CD4-positive, alpha-beta T cell (primary cell): ENCODE results near the gene ZFP69. TPM values are rescaled to one million over a fixed set of nuclear protein-coding genes. Genes with fewer than 3 reads are reported as not detected.
"Not testable (repeated sequence)": the region's sequence is repeated elsewhere in the genome, so short reads cannot be mapped to it uniquely, and the experiment has no call there.

Experiments used
- ATAC-seq: fragments of 200-7000 bp; cut with Tn5 transposase; one replicate; pipeline ENCODE4 v1.10.0; 2022; ENCODE audit warnings: mild to moderate bottlenecking; ENCODE audit not compliant: poor library complexity
- CTCF ChIA-PET: fragments of 350-600 bp; sonication (Branson Sonifier 250); formaldehyde crosslinking; loops from one replicate; lab custom pipeline; 2021; ENCODE audit warnings: antibody characterized with exemption, inconsistent platforms; lab: Charles Lee
- POLR2A ChIA-PET: fragments of 350-600 bp; sonication (Branson Sonifier 250); formaldehyde crosslinking; loops from one replicate; lab custom pipeline; 2021; ENCODE audit warnings: antibody characterized with exemption, inconsistent platforms; lab: Charles Lee
- DNase-seq, 14 experiments: peaks; one replicate each; pipeline ENCODE4 v3.0.0-alpha.2; 2013 to 2020; ENCODE audit warnings: mixed read lengths in 2 of 14
- H3K27ac ChIP-seq, 2 donors: one replicate each; pipeline versions ENCODE4 v1.5.1 to v1.7.0; 2013; ENCODE audit warnings: low read length in 2 of 2, low read depth in 1 of 2, mild to moderate bottlenecking in 1 of 2
- H3K27me3 ChIP-seq, 2 experiments: 1 replicate in 1 of 2; 2 replicates in 1 of 2; pipeline versions ENCODE4 v1.6.1 to v1.7.0; 2013; ENCODE audit warnings: low read length in 2 of 2, control low read depth in 1 of 2, mild to moderate bottlenecking in 1 of 2, moderate library complexity in 1 of 2; ENCODE audit not compliant: insufficient read depth in 2 of 2, control insufficient read depth in 1 of 2
- H3K36me3 ChIP-seq: one replicate; pipeline ENCODE4 v1.6.1; 2013; ENCODE audit warnings: low read length, control low read depth; ENCODE audit not compliant: insufficient read depth
- H3K4me1 ChIP-seq: one replicate; pipeline ENCODE4 v1.6.1; 2013; ENCODE audit warnings: low read length, control low read depth; ENCODE audit not compliant: insufficient read depth
- H3K4me3 ChIP-seq: one replicate; pipeline ENCODE4 v1.5.1; 2013; ENCODE audit warnings: mild to moderate bottlenecking, low read length, moderate library complexity
- H3K9me3 ChIP-seq, 2 experiments: 1 replicate in 1 of 2; 2 replicates in 1 of 2; pipeline versions ENCODE4 v1.6.1 to v1.7.0; 2013; ENCODE audit warnings: low read length in 2 of 2, mild to moderate bottlenecking in 2 of 2, control low read depth in 1 of 2, moderate library complexity in 1 of 2; ENCODE audit not compliant: control insufficient read depth in 1 of 2, insufficient read depth in 1 of 2
- H3K27ac Mint-ChIP-seq: one replicate; pipeline ENCODE4 v1.8.0; 2020; ENCODE audit warnings: mixed read lengths
- H3K27me3 Mint-ChIP-seq: one replicate; pipeline ENCODE4 v1.8.0; 2021; ENCODE audit warnings: mixed read lengths
- H3K36me3 Mint-ChIP-seq: one replicate; pipeline ENCODE4 v1.8.0; 2021; ENCODE audit warnings: low read depth, mixed read lengths
- H3K4me1 Mint-ChIP-seq: one replicate; pipeline ENCODE4 v1.8.0; 2021; ENCODE audit warnings: low read depth, mixed read lengths
- H3K4me3 Mint-ChIP-seq: one replicate; pipeline ENCODE4 v1.8.0; 2020; ENCODE audit warnings: mild to moderate bottlenecking, mixed read lengths
- H3K9me3 Mint-ChIP-seq: one replicate; pipeline ENCODE4 v1.8.0; 2020; ENCODE audit warnings: mixed read lengths
- CTCF ChIP-seq: fragments of 200-600 bp; IDR thresholded peaks from one replicate; pipeline ENCODE4 v1.8.0; 2022; ENCODE audit warnings: antibody characterized with exemption, mild to moderate bottlenecking
- intact Hi-C, 2 experiments: fragments of 100-400 bp; cut with DNase I in 1 of 2; cut with micrococcal nuclease in 1 of 2; formaldehyde crosslinking; loops; one replicate each; pipeline versions ENCODE4 v1.15.1 to v1.9.0; 2023 to 2025; cut with DNase I, micrococcal nuclease
- total RNA-seq, 174 experiments: library from RNA in 2 of 174; stranded (reverse) in 2 of 174; gene quantifications; one replicate each; pipeline ENCODE4 v1.2.3 and lab custom pipeline; 2021 to 2026

Gene ZFP69
- total RNA-seq, 2 experiments from 2014 or later: 1.1 to 1.4 TPM

- H3K36me3 Mint-ChIP-seq: peaks cover 71% of the 10 kb centered on the region
- peak overlapping the region; percentile 88 for H3K4me3 ChIP-seq
- peak overlapping the region in 1 of 2 donors; percentile 49 for H3K27ac ChIP-seq
- H3K4me3 Mint-ChIP-seq: peak overlapping the region; percentile 93
- H3K36me3 ChIP-seq: peaks cover 20% of the 10 kb centered on the region
- DNase-seq (no peak), ATAC-seq (no peak)
- peaks cover 29% of the 10 kb centered on the region for H3K4me1 Mint-ChIP-seq
- H3K27me3 Mint-ChIP-seq: no peaks in the 10 kb centered on the region
- peak overlapping the region; percentile 86 for H3K27ac Mint-ChIP-seq
- peaks cover 11 to 45% of the 10 kb centered on the region in 2 experiments for H3K9me3 ChIP-seq
- ChIA-PET CTCF (interaction anchor here (0.9 to 1.2 kb wide), 3 partner anchors 40 to 191 kb away, joined by 3 read pairs; no protein-coding TSS in a partner anchor), POLR2A (interaction anchor here (0.5 to 2.3 kb wide), 4 partner anchors 28 to 54 kb away, joined by 3 to 13 read pairs (median 6); partner anchors contain the start of genes EXO5, ZFP69B and ZNF684)
- intact Hi-C loops: no loop called here
- H3K9me3 Mint-ChIP-seq: peaks cover 12% of the 10 kb centered on the region
- TF ChIP-seq CTCF: no peak
- no peaks in the 10 kb centered on the region for H3K27me3 ChIP-seq
- H3K4me1 ChIP-seq: peaks cover 16% of the 10 kb centered on the region
These were observed 1.2 kb downstream of the ZFP69 start for GRCh38 chr1:40478276-40478675.

- Histone ChIP-seq H3K4me1 (peaks cover 16% of the 10 kb centered on the region), H3K27ac (no peak overlapping the region), H3K4me3 (no peak overlapping the region), H3K27me3 (no peaks in the 10 kb centered on the region), H3K9me3 (peaks cover 20 to 43% of the 10 kb centered on the region in 2 experiments), H3K36me3 (peaks cover 24% of the 10 kb centered on the region)
- H3K9me3 Mint-ChIP-seq: peaks cover 6% of the 10 kb centered on the region
- DNase-seq (no peak), ATAC-seq (no peak)
- peak overlapping the region; percentile 93 for H3K4me3 Mint-ChIP-seq
- CTCF ChIA-PET: interaction anchor here (1.1 kb wide), 1 partner anchor 53 kb away, joined by 3 read pairs; no protein-coding TSS in a partner anchor
- POLR2A ChIA-PET: interaction anchor here (1.4 kb wide), 1 partner anchor 29 kb away, joined by 5 read pairs; the partner anchor contains the start of gene EXO5
- H3K27me3 Mint-ChIP-seq: no peaks in the 10 kb centered on the region
- peaks cover 29% of the 10 kb centered on the region for H3K4me1 Mint-ChIP-seq
- intact Hi-C loops: no loop called here
- H3K27ac Mint-ChIP-seq: peak overlapping the region; percentile 86
- peaks cover 75% of the 10 kb centered on the region for H3K36me3 Mint-ChIP-seq
- no peak for TF ChIP-seq CTCF
These were observed 2.1 kb downstream of the ZFP69 start for GRCh38 chr1:40479156-40479555.

- Histone ChIP-seq H3K27me3 (no peaks in the 10 kb centered on the region), H3K4me3 (no peak overlapping the region), H3K4me1 (no peaks in the 10 kb centered on the region), H3K9me3 (peaks cover 46 to 81% of the 10 kb centered on the region in 2 experiments), H3K27ac (no peak overlapping the region), H3K36me3 (peaks cover 41% of the 10 kb centered on the region)
- ATAC-seq (no peak), DNase-seq (no peak)
- CTCF ChIA-PET: no interaction called here
- no peaks in the 10 kb centered on the region for H3K4me1 Mint-ChIP-seq
- H3K36me3 Mint-ChIP-seq: peaks cover 87% of the 10 kb centered on the region
- intact Hi-C loops: no loop called here
- no peak overlapping the region for H3K27ac Mint-ChIP-seq
- H3K4me3 Mint-ChIP-seq: no peak overlapping the region
- no peaks in the 10 kb centered on the region for H3K27me3 Mint-ChIP-seq
- POLR2A ChIA-PET: no interaction called here
- H3K9me3 Mint-ChIP-seq: peaks cover 30% of the 10 kb centered on the region
- TF ChIP-seq CTCF: no peak
These were observed 18.3 kb downstream of the ZFP69 start for GRCh38 chr1:40495315-40495903.

GRCh38 chr1:40502651-40503050 lies 25.6 kb downstream of the ZFP69 start:
- H3K36me3 Mint-ChIP-seq: peaks cover 87% of the 10 kb centered on the region
- H3K4me3 Mint-ChIP-seq, CTCF ChIA-PET, H3K4me3 ChIP-seq, ATAC-seq, H3K36me3 ChIP-seq, intact Hi-C loops, H3K27ac ChIP-seq, H3K4me1 ChIP-seq, H3K27me3 Mint-ChIP-seq, H3K27ac Mint-ChIP-seq, H3K27me3 ChIP-seq, POLR2A ChIA-PET, DNase-seq, H3K4me1 Mint-ChIP-seq: not testable (repeated sequence)
- peaks cover 26% of the 10 kb centered on the region for H3K9me3 Mint-ChIP-seq
- H3K9me3 ChIP-seq: peaks cover 58 to 63% of the 10 kb centered on the region in 2 experiments
